Esophagus squamous epithelium (tissue), 4 donors: ENCODE results near the gene TSKU.

Experiments
- POLR2A ChIP-seq, 4 donors: fragments of 450-650 bp; IDR thresholded peaks; one replicate each; pipeline ENCODE4 v1.6.1; 2017; ENCODE audit warnings: antibody characterized with exemption in 4 of 4, mild to moderate bottlenecking in 4 of 4, moderate library complexity in 3 of 4
- TF ChIP-seq, protein P1 (sequence below), 6 experiments: fragments of 450-650 bp in 4 of 6; fragments of 200-600 bp in 2 of 6; sonication (generic) in 2 of 6; IDR thresholded peaks; one replicate each; pipeline ENCODE4 v1.5.1; 2016 to 2019; ENCODE audit warnings: antibody characterized with exemption in 6 of 6, mild to moderate bottlenecking in 4 of 6, moderate library complexity in 4 of 6

DNA sequence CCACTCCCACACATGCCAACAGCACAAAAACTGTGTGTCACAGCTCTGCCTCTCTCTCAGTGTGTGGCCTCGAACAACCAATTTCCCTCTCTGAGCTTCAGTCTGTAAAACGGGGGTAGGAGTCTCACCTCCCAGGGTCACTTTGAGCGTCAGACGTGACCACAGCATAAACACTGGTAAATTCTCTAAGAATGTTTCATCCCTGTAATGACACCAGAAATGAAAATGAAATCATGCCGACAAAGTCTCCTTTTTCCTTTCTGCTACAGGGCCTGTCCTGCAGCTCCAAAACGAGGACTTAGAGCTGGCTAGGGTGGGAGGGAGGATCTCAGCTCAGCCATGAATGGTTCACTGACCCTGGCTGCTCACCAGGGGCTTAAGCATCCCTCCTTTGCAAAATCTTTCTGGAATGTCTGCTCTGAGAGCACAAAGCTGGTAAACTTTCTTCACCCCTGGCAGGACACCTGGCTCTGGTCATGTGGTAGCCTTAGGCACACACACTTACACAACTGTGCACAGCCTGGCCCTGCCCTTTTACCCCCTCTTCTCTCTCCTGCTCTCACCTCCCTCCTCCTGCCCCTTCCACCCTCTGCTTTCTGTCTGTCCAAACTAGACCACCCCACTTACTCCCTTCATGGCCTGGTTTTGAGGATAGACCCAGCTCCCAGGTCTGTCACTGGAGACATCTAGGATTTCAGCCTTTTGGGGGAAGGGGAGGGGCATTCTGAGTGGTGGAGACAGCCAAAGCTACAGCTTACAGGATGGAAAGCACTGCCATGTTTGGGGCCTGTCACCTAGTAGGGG is 12.3 kb upstream of the TSKU start:
- TF ChIP-seq, protein P1, sequence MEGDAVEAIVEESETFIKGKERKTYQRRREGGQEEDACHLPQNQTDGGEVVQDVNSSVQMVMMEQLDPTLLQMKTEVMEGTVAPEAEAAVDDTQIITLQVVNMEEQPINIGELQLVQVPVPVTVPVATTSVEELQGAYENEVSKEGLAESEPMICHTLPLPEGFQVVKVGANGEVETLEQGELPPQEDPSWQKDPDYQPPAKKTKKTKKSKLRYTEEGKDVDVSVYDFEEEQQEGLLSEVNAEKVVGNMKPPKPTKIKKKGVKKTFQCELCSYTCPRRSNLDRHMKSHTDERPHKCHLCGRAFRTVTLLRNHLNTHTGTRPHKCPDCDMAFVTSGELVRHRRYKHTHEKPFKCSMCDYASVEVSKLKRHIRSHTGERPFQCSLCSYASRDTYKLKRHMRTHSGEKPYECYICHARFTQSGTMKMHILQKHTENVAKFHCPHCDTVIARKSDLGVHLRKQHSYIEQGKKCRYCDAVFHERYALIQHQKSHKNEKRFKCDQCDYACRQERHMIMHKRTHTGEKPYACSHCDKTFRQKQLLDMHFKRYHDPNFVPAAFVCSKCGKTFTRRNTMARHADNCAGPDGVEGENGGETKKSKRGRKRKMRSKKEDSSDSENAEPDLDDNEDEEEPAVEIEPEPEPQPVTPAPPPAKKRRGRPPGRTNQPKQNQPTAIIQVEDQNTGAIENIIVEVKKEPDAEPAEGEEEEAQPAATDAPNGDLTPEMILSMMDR (IDR thresholded peaks at IDR 0.05): no peak
- TF ChIP-seq POLR2A (IDR thresholded peaks at IDR 0.05): no peak
